RKO (cell line): ENCODE data around the gene RAB1B.

Experiments
- DNase-seq: peaks from one replicate; pipeline ENCODE4 v3.0.0-alpha.2; 2016; ENCODE audit warnings: low spot score

RAB1B gene

DNA sequence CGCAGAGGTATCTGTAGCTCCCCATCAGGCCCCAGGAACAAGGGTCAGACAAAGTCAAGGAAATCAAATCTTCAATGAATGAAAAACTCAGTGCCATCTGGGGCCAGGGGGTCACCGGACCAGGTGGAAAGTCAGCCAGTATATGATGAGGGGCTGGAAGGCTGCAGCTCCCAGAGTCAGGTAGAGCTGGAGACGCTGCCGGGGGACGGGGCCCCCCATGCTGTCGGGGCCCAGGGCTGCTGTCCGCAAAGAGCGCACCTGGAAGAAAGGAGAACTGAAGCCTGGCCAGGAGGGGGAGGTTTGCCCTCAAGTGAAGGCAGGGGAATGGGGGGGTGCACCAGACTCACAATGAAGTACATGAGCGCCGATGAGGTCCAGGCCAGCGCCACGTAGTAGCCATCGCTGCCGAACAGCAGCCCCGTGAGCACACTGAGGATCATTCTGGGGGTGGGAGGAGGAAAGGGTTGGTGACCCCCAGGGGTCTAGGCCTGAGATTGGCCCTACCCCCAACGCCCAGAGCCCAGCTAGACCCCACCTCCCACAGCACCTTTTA lies 16.2 kb downstream of the RAB1B start:
- DNase-seq: no peak

DNA sequence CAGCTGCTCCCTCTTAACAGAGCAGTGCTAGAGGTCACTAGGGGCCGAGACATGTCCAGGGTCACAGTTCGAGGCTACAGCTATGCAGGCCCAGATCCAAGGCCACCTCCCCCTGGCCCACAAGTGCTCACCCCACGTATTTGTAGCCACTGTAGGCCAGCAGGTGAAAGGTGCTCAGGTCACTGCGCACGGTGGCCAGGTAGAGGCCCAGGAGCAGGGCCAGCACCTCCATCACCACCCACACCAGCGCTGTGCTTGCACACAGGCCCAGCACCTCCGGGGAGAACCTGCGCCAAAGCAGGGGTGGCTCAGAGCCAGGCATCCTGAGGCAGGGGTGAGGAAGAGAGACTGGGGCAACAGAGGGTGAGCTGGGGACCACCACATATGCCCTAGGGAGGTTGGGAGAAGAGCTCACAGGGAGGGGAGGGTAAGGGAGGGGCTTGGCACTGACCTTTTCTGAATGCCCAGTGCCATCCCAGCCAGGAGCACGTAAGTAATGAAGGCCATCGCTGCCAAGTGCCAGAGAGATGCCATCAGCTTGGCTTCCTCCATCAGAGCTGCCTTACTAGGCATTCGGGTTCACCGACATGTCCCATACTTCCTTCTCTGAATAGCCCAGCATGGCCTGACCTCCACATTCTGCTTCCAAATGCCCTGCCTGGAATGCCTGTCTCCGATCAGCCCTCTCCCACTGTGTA lies 17.0 kb downstream of the RAB1B start:
- no peak for DNase-seq

DNA sequence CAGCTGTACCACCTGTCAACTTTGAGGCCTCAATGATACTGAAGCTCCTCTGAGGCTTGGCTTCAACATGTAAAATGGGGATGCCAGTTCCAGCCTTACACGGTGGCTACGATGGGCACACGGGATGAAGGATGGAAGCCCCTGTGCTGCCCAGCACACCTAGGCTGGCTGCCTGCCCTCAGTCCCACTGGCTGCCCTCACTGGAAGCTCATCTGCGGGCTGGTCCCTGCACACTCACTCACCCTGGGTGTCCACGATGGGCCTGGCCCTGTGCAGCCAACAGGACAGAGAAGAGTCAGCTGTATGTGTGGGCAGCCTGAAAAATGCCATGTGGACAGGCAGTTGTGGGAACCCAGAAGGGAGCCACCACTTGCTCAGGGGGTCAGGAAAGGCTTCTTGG lies 18.3 kb downstream of the RAB1B start:
- DNase-seq: no peak

DNA sequence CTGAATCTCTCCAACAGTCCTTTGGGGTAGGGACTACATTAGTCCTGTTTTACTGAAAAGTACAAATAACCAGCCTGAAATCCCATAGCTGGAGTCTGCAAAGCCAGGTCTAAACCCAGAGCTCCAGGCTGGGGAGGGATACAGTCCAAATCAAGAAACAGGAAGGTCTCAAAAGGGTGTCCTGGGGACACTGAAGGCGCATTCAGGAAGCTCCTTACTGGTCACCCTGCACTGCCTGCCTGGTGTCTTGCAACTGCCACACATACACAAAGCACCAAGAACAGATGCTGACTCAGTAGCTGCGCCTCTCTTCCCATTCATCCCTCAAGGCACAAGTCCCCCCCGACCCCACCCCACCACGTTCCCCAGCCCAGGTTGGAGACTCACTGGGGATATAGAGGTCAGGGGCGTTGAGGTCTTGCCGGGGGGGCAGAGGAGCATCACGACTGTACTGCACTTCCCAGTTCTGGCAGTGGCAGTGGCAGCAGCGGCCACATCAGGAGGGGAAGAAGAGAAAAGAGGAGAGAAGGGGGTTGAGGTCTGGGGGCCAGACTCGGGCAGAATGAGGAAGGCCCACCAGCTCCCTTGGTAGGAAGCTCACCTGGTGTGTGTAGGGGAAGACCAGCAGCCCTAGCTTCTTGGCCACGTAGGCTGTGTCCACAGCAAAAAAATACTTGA lies 18.9 kb downstream of the RAB1B start:
- DNase-seq: no peak

DNA sequence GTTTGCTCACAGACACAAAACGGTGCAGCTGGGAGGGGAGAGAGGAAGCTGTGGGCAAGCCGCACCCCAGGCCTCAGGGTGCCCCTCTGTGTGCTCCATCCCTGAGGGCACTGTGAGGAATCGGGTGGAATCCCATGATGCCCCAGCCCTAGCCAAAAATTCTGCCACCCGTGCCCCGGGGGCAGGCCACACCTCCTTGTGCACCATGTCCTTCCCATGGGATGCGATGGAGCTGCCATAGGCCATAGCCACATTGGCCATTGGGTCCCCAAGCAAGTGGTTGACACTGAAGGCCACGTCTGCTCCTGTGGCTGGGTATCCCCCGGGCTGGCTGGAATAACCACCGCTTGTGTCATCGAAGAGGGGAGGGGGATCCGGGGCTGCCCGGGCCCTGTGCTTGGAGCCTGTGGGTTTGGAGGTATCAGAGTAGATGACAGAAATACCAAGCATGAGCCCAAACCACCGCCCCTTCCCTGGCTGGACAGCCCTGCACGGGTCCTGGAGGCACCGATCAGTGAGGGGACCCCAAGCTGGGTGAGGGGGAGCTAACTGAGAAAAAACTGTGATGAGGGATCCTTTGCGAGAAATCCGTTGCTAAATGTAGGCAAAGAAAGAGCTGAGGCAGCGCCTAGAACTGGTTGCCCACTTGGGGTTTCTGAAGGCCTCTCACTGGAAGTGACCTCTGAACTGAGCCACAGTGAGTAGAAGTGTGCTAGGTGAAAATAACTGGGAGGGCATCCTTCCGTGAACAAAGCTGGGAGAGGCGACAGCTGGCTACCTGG lies 19.6 kb downstream of the RAB1B start:
- DNase-seq: peak; percentile 48

DNA sequence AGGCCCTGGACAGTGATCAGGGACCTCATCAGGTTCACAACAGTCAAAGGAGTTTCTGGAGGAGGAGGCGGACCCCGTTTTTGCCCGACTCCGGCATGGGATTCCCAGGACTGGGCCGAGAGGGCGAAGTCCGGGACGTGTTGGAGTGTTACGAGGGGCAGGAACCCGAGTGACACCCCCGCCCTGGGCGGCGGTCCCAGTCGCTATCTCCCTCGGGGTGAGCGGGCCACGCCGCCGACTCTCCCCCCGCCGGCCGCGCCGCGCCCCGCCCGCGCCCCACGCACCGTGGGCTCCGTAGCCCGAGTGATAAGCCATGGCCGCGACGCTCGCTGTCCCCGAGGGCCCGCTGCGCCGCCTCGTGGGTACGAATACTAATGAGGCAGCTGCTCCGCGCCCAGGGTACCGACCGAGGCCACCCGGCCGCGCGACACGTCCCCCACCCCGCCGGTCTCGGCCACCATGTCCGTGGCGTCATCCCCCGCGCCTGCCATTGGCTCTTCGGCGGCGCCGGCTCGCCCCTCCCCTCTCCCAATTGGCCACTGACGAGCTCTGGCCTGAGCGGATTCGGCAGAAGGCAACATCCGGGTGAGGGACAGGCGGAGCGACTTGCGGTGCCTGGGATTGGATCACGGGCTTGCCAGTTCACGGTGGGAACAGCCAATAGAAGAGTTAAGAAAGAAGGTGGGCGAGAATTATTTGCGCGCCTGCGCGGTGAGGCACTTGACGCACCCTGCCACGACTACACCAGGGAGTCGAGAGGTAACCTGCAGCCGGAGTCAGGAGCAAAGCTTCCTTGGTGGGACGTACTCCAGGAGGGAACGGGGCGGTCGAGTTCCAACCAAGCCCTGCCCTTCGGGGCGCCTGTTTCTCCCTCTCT lies 20.5 kb downstream of the RAB1B start, which contains the start of gene YIF1A:
Gene YIF1A, minus strand, starts transcription at position 473 of the 877 bp plus-strand sequence. Its CDS starts 158 bp downstream, at position 315.
- DNase-seq: peak; percentile 100

DNA sequence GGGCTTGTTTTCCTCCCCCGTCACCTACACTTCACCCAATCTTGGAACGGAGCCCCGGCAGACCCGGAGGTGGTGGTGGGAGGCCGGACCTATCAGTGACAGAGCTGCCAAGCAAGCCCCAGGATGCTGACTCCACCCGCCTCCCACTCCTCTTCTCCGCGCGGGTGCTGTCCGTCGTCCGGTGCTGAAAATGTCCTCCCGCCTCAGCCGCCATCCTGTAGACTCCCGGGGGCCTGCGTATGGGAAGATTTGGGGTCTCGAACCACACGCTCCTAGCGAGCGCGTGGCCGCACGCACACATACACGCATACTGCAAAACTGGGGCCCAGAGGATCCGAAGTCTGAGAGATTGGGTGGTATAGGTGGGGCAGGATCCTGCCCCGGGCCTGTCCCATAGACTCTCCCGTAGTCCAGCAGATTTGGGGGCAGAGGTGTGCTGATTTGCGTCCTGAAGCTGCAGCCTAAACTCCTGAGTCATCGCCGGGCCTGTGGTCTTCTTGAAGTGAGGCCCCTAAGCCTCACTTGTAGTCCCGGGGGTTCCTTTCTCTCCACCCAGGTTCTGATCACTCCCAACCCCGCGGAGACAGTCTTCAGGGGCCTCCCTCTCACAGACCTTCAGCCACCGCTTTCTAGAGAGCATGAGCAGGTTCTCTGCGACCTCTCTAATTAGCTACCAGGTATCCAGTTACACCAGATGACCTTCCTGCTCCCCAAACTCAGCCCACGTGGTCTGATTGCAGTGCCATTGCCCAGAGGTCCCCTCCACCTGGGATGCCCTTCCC lies 21.3 kb downstream of the RAB1B start:
- no peak for DNase-seq

DNA sequence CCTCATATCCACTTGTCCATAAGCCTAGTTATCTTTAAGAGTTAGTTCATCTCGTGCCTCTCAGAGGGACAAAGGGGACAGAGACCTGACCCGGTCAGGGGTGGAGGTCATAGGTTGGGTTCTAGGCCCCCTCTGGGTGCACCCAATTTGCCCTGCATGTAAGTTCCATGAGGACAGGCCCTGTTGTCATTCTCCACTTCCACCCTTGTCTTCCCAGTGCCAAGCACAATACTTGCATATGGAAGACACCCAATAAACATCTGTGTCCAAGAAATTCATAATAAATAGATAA lies 21.8 kb downstream of the RAB1B start:
- no peak for DNase-seq

DNA sequence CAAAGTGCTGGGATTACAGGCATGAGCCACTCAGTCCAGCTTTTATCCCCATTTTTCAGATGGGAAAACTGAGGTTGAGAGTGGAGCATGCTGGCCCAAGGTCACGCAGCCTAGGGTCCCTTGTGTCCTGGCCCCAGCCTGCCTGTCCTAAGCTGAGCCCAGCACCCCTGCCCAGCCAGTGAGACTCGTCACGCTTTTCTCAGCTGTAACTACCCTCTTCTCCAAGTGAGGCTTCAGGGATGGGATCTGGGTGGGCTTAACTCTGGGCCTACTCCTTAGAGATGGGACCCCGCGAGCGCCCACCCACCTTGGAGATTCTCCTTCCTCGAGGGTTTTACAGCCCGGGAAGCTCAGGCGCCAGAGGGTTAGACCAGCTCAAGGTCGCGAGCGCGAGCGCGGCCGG lies 22.9 kb downstream of the RAB1B start:
- DNase-seq: no peak

DNA sequence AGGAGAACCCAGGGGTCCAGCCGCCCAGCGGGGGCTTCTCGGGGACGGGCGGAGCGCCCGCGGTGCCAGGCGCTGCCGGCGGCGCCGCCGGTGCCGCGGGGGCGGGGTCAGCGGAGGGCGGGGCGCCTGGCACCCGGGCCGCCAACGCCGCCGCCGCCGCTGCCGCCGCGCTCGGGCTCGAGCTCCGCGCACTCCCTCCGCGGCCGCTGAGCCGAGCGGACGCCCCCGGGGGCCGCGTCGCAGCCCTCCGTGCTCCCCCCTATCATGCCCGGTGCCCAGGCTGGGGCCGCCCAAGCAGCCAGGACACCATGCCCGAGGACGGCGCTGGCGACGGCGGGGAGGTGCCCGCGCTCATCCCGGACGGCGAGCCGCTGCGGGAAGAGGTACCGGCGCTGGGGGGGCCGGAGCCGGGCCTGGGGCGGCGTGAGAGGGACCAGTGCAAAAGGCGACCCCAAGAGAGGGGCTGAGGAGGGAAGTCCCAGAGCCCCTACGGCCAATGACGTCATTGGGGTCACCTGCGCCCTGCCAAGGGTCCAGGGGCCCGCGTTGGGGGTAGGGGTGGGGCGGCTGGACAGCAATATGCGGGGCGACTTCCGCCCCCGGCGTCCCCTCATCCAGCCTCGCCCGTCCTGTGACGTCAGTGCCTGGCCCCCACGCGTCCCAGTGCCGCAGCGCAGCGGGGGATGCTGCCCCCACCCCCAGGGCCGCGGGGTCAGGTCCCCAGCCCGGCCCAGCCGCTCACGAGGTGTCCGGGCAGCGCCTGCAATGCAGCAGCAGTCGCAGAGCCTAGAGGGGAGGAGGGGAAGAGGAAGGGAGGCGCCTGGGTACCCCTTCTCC lies 23.5 kb downstream of the RAB1B start, which contains the start of gene TMEM151A:
Gene TMEM151A, plus strand, starts transcription at position 189 of the 837 bp plus-strand sequence. Its CDS starts 120 bp downstream, at position 309.
- DNase-seq: no peak

DNA sequence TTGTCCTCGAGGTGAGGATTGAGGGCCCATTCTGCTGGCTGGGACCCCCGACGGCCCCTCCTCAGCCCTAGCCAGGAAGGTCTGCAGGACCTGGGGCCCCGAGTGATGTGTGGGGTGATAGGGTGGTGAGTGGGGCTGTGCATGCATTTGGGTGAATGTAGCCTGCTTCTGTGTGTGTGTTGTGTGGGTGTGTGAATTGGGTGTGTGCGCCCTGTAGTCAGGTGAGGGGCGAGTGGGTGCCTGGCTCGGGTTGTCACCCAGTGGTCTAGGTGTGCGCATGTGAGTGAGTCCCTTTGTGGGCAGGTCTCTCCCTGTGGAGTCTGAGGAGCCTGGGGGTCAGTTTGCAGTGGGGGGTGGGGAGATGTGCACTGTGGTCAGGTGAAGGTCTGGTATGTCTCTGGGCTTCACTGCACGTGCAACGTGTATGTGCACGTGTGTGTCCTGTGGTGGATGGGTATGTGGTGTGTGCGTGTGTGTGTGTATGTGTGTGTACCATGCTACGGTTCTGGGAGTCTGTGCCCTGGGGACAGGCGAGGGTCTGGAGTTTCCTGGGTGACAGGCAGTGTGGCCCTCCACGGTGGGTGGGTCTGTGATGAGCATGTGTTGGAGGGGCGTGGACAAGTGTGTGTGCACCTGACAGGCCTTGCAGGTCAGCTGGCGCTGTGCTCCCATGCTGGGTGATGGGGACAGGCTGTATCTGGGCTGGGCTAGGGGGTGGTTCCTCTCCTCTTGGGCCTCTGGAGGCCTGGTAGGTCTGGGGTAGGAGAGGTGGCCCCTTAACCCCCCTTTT lies 24.3 kb downstream of the RAB1B start:
- no peak for DNase-seq

DNA sequence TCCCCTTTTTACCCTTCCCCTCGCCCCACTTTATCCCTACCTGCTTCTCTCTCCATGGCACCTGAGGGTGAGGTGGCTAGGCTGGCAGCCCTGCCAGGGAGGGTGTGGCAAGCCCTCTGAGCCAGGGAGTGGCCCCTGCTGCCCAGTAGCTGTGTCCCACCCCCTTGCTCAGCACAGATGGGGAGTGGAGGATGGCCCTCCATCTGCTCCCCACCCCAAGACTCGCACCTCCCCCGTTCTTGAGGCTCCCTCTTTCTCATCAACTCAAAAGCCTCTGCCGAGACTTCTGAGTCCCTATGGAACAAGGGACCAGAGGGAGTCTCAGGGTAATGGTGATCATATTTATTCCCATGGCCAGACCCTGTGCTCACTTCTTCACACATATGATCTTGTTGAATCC lies 24.9 kb downstream of the RAB1B start:
- no peak for DNase-seq

DNA sequence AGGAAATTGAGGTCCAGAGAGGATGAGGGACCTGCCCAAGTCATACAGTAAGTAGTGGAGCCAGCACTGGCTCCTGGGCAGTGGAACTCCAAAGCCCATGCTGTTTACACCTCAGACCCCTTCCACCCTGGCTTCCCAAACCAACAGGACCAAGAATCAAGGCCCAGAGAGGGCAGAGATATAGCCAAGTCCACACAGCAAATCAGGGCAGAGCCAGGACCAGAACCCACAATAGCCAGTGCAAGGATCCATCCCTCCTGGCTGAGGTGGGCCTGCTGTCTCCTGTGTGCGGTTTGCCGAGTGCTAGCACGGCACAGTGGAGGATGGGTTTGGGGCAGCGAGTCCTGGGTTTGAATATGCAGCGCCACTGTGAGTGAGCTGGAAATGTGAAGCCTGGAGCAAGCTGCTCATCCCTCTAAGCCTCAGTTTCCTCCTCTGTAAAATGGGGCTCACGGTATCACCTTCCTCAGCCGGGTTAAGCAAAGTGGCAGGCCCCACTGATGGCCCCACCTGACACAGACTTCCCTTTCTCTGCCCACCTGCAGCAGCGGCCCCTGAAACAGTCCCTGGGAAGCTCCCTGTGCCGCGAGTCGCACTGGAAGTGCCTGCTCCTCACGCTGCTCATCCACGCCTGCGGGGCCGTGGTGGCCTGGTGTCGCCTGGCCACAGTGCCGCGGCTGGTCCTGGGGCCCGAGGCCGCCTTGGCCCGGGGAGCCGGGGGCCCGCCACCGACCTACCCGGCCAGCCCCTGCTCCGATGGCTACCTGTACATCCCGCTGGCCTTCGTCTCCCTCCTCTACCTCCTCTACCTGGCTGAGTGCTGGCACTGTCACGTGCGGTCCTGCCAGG lies 25.6 kb downstream of the RAB1B start:
- DNase-seq: no peak

DNA sequence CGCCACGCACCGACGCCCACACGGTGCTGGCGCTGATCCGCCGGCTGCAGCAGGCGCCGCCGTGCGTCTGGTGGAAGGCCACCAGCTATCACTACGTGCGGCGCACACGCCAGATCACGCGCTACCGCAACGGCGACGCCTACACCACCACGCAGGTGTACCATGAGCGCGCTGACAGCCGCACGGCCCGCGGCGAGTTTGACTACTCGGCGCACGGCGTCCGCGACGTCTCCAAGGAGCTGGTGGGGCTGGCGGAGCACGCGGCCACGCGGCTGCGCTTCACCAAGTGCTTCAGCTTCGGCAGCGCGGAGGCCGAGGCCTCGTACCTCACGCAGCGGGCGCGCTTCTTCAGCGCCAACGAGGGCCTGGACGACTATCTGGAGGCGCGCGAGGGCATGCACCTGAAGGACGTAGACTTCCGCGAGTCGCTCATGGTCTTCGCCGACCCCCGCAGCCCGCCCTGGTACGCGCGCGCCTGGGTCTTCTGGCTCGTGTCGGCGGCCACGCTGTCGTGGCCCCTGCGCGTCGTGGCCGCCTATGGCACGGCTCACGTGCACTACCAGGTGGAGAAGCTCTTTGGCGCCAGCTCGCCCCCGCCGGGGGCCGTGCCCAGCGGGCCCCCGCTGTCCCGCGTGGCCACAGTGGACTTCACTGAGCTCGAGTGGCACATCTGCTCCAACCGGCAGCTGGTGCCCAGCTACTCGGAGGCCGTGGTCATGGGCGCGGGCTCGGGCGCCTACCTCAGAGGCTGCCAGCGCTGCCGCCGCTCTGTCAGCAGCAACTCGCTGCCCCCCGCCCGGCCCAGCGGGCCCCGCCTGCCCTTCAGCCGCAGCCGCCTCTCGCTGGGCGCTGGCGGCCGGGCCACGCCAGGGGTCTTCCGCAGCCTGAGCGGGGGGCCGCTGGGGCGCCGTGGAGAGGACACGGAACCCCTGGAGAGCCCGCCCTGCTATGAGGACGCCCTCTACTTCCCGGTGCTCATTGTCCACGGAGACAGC lies 26.5 kb downstream of the RAB1B start:
- DNase-seq: no peak

DNA sequence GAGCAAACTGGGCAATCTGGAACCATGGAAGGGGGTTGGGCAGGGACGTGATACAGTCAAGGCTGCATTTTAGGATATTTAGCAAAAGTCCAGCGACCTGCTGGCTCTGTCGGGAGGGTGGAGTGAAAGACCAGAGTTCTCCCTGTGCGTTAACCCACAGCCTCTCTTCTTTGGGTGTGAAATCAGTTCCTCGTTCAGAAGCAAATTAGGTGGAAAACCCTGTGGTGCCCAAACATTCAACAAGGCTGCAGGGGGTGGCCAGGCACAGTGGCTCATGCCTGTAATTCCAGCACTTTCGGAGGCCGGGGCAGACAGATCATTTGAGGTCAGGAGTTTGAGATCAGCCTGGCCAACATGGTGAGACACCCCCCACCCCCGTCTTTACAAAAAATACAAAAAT lies 29.2 kb downstream of the RAB1B start:
- DNase-seq: no peak

DNA sequence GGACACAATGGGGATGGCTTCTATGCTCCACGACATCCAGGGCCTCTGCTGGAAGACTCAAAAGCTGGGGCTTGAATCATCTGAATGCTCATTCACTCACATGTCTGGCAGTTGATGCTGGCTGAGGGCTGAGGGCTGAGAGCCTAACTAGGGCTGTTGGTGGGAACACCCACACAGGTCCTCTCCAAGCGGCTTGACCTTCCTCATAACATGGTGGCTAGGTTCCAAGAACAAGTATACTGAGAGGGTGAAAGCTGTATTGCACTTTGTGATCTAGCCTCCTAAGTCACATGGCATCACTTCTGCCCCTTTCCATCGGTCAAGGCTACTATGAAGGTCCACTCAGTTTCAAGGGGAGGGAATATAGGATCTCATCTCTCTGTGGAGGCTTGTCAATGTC lies 30.7 kb downstream of the RAB1B start:
- no peak for DNase-seq

DNA sequence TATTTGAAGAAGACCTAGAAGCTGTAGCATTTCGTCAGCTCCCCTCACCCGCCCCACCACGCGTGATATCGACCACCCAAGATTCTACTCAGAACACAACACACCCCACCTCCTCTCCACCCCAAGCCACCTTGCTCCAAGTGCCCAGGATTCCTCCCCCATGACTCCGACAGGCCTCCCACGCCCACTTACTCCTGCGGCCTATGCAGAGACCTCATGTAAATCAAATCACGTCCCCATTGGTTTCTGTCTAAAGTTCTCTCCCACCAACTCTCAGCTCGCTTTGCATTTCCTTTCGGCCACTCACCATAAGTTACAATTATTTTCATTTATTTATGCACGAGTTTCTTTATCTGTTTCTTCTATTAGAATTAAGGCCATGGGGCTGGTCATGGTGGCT lies 34.2 kb downstream of the RAB1B start:
- DNase-seq: no peak
